Middle frontal gyrus (tissue), 1 donor: ENCODE data around the gene WWOX.

Experiments
- DNase-seq: peaks from one replicate; pipeline ENCODE4 v3.0.0-alpha.2; 2015; ENCODE audit warnings: low spot score; ENCODE audit errors: extremely low spot score

WWOX gene

DNA sequence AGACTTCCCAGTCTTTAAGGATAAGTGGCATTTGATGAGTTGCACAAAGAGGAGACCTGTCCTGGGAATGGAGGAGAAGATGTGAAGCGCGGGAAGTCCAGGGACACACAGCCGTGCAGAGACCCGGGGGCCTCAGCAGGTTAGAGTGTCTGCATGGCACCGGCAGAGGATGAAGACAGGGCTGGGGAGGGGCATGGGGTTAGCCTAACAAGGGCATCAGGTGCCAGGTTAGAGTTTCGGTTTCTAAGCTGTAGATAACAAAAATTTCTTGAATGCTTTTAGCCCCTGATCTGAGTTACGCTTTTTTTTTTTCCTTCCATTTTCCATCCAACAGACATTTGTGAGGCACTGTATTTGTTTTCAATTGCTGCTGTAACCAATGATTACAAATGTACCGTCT, 906.8 kb downstream of the WWOX start:
- no peak for DNase-seq

DNA sequence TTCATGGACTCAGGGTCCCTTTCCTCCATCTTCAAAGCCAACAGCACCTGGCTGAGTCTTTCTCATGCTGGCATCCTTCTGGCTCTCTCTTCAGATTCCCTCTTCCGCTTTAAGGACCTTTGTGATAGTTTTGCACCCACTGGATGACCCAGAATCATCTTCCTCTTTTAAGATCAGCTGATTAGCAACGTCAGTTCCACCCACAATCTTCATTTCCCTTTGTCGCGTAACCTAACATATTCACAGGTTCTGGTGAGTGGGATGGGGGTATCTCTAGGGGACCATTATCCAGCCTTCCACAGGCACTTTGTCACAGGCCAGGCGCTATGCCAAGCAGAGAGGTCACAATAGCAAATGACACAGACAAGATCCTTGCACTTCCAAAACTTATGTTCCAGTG, 907.3 kb downstream of the WWOX start:
- no peak for DNase-seq

GRCh38 chr16:79007614-79008013, 908.2 kb downstream of the WWOX start:
- no peak for DNase-seq

DNA sequence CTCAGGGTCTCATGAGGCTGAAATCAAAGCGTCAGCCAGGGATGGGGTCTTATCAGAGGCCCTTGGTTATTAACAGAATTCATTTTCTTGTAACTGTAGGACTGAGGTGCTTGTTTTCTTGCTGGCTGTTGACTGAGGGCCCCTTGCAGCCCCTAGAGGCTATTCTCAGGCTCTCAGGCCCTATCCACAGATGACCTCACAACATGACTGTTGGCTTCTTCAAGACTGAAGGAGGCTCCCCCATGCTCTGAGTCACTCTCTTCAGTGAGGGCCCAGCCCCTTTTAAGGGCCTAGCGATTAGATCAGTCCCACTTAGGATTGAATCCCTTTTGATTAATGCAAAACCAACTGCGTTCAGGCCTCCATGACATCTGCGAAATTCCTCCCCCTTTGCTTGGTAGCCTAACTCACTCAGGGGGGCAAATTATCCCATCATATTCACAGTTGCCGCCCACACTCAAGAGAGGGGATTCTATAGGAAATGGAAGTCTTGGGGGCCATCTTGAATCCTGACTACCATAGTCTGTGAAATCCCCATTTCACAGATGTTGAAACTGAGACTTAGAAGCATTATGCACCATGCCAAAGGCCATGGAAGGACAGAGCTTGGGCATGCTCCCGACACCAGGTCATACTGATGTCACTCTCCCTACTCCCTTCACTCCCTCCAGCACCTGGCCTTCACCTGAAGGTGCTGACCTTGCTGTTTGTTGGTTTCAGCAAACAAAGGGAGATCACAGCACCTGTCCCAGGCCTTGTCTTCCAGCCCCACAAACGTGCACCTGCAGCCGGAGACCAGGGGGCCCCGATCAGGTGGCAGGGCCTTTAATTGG, 908.8 kb downstream of the WWOX start:
- DNase-seq: no peak

GRCh38 chr16:79008869-79009179, 909.4 kb downstream of the WWOX start:
- no peak for DNase-seq

DNA sequence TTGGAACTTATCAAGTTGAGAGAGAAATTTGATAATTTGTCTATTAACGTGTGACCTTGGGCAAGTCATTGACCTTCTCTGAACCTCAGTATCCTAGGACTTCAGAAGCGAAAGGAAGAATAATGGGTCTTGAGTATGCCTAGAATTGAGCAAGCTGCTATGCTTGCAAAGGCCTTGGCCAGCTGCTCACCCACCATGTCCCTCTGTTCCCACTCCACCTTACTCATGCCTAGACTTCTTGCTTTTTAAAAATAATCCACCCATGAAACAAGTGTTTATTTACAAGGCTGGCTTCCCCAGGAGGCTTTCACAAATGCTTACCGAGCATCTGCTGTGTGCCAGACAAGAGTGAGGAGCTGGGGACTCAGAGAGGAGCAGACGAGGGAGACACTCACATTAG, 910.4 kb downstream of the WWOX start:
- no peak for DNase-seq

- no peak for DNase-seq
Observed at GRCh38 chr16:79011282-79011681, 911.8 kb downstream of the WWOX start.

DNA sequence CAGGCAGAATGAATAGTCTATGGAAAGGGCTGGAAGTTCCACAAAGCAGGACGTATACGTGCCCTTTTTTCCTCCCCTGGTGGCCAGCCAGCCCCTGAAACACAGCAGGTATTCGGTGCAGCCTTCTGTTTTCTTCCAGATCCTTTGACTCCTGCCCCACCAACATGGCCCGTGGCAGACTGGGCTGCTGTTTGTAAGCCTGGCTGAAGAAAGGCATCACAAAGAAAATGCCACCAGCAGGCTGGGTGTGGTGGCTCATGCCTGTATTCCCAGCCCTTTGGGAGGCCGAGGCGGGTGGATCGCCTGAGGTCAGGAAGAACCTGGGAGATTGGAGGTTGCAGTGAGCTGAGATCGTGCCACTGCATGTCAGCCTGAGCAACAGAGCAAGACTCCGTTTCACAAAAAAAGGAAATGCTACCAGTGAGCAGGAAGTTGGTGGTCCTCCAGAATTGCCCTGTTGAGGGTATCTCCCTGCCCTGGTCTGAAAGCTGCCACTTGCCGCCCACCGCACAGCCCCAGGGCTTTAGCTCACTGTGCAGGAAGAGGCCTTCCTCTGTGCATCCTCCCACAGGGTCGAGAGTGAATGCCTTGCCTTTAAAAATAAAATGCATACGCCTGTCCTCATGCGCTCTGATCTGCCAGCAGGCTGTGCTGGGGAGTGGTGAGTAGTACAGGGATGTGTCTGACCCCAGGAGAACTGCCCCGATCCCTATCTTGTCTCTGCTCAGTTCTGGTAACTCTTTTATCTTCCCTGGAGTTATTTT, 913.4 kb downstream of the WWOX start:
- DNase-seq: no peak

DNA sequence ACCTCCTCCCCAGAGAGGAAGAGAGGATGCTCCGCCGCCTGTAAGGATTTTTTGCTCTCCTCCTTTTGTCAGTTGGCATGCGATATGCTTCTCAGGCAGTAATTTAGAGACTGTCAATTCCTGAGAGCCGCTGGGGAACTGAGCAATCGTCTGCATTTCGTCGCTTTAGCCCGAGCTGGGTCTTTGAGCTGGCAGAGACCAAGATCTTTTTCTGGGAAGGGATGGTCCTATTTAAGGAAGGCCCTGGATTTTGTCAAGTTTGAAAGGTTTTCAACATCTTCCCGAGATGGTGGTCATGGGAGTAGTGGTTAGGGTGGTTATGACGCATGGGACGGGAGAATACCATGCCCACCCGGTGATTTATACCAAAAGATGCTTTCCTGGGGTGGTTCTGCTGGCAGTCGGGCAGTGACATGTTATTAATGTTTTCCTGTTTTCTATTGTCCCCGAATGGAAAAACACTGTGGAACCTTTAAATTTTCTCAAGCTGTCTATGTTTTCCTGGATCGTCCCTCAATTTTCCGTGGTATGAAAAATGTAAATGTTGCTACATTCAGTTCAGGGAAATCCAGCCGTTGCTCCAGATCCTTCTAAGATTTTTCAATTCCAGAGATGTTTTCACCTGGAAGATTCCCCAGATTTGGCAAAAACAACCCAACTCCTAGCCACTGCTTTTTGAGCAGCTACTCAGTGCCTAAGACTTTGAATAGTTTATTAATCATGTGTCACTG, 914.6 kb downstream of the WWOX start:
- DNase-seq: no peak

DNA sequence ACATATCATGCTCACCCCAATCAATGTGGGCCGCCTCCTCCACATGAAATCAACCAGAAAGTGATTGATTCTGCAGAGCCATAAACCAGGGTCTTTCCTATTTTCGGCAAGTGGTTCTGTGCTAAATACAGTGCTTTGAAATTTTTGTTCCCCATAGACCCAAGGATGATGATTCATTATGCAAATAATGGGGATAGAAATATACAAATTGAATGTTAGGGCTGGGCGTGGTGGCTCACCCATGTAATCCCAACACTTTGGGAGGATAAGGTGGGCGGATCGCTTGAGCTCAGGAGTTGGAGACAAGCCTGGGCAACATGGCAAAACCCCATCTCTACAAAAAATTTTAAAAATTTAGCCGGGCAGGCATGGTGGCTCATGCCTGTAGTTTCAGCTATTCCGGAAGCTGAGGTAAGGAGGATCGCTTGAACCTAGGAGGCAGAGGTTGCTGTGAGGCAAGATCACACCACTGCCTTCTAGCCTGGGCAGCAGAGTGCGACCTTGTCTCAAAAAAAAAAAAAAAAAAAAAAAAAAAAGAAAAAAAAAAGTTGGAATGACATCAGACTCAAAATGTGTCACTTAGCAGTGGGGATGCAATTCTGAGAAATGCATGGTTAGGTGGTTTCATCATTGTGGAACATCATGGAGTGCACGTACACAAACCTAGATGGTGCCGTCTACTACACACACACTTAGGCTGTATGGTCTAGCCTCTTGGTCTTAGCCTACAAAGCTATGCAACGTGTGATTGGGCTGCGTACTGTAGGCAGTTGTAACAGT, 919.4 kb downstream of the WWOX start:
- no peak for DNase-seq

DNA sequence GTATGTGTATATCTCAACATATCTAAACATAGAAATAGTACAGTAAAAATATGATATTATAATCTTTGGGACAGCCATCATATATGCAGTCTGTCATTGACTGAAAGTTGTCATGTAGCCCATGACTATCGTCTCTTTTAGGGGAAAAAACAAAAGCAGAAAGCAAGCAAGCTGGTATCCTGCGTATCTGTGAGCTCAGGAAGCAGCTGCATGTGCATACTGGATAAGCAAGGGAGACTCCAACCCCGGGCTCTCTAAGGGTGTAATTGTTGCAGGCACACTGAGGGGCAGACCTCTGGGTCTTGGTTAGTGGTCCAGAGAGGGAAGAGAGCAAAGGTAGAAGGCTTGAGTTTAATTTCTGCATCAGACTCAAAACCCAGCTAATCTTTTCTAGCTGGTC, 920.0 kb downstream of the WWOX start:
- no peak for DNase-seq

- DNase-seq: no peak
Observed at GRCh38 chr16:79021991-79022630, 922.7 kb downstream of the WWOX start.

- DNase-seq: no peak
Observed at GRCh38 chr16:79026117-79026516, 926.7 kb downstream of the WWOX start.

- no peak for DNase-seq
Observed at GRCh38 chr16:79036541-79036940, 937.1 kb downstream of the WWOX start.

- no peak for DNase-seq
Observed at GRCh38 chr16:79037521-79038373, 938.3 kb downstream of the WWOX start.

DNA sequence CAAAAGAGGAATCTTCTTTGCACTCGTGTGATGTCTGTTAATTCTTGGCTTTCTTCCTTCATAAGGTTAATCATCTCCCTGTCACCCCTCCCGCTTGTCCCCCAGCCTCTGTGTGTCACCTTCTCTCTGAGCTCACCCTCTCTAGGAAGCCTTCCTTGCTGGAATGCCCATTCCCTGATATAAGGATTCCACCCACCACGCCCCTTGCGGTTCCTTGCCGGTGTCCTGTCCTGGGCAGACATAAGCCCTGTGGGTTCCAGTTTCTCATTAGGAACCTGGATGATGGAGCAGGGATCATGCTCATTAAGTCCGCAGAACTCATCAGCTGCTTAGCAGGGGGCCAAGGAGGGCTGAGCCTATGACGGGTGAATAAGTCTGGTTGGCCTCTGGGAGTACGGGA, 941.8 kb downstream of the WWOX start:
- DNase-seq: no peak

- no peak for DNase-seq
Observed at GRCh38 chr16:79042141-79042540, 942.7 kb downstream of the WWOX start.

- DNase-seq: no peak
Observed at GRCh38 chr16:79042886-79043285, 943.4 kb downstream of the WWOX start.

DNA sequence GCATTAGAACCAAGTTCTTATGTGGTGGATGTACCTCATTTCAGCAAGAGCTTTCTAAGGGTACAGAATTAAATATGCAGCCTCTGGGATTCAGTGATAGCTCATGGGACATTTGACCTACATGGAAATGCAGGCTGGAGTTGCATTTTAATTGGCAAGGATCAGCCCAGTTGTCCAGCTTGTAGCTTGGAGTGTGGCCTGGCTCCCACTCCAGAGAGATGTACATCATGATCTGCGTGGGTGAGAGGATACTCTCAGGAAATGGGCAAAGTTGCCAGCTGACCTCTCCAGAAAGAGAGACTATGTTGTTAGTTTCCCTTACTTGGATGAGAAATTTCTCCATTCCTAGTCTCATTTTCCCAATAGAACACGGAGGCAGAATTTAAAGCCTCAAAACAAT, 945.7 kb downstream of the WWOX start:
- DNase-seq: no peak

- no peak for DNase-seq
Observed at GRCh38 chr16:79047337-79047736, 947.9 kb downstream of the WWOX start.
